Endothelial cell of umbilical vein (primary cell): ENCODE measurements around the gene GDF3.

Experiments
- CTCF ChIP-seq, 2 donors: IDR thresholded peaks; 1 replicate in 1 of 2; 2 replicates in 1 of 2; pipeline ENCODE4 v1.5.1; 2011; ENCODE audit warnings: low read length in 2 of 2, mild to moderate bottlenecking in 2 of 2, moderate library complexity in 2 of 2, control low read depth in 1 of 2, inconsistent platforms in 1 of 2, low read depth in 1 of 2; ENCODE audit not compliant: insufficient read depth in 1 of 2; ENCODE audit errors: extremely low read depth in 1 of 2
- EZH2 ChIP-seq: IDR thresholded peaks from 2 replicates; pipeline ENCODE4 v1.6.1; 2012; ENCODE audit warnings: borderline replicate concordance, low read depth, mild to moderate bottlenecking, moderate library complexity, low read length, inconsistent platforms; ENCODE audit not compliant: severe bottlenecking
- MAX ChIP-seq: IDR thresholded peaks from 2 replicates; pipeline ENCODE4 v1.6.1; 2011; ENCODE audit not compliant: insufficient read depth, insufficient read length
- POLR2A ChIP-seq: IDR thresholded peaks from 2 replicates; pipeline ENCODE4 v1.6.1; 2012; ENCODE audit warnings: low read depth, mild to moderate bottlenecking, control low read depth, low read length
- POLR2AphosphoS5 ChIP-seq: IDR thresholded peaks from 2 replicates; pipeline ENCODE4 v1.6.1; 2012; ENCODE audit warnings: low read depth, mild to moderate bottlenecking, control low read depth, low read length, moderate library complexity; ENCODE audit not compliant: insufficient read depth

- no peak for TF ChIP-seq EZH2
- no peak for TF ChIP-seq CTCF (IDR thresholded peaks at IDR 0.05; ENCODE audit: extremely low read depth in 1 of 2, insufficient read depth in 1 of 2, low read depth in 1 of 2, low read length in 2 of 2)
- no peak for TF ChIP-seq POLR2A
- no peak for TF ChIP-seq POLR2AphosphoS5
- no peak for TF ChIP-seq MAX
These were observed at the start of gene GDF3 for GRCh38 chr12:7695566-7696197.
